GM10847 (cell line): ENCODE data around the gene GHRHR.

ENCODE experiments used
- POLR2A ChIP-seq: IDR thresholded peaks from 2 replicates; pipeline ENCODE4 v1.6.1; 2011; ENCODE audit not compliant: insufficient read length; ENCODE audit errors: extremely low read depth

Gene GHRHR

DNA sequence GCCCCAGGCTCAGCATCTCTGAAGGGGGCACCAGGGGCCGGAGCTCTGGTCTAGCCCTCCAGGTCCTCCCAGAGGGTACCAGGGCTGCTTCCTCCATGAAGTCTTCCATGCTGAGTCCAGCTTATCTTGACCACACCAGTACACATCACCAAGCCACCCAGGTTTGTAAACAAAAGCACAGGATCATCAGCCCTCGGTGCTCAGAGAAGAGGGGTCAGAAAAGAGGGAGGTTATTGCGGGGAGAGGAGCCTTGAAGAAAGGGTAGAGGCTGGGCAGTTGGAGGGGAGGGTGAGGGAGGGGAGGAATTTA is 28.2 kb upstream of the GHRHR start:
- no peak for TF ChIP-seq POLR2A

DNA sequence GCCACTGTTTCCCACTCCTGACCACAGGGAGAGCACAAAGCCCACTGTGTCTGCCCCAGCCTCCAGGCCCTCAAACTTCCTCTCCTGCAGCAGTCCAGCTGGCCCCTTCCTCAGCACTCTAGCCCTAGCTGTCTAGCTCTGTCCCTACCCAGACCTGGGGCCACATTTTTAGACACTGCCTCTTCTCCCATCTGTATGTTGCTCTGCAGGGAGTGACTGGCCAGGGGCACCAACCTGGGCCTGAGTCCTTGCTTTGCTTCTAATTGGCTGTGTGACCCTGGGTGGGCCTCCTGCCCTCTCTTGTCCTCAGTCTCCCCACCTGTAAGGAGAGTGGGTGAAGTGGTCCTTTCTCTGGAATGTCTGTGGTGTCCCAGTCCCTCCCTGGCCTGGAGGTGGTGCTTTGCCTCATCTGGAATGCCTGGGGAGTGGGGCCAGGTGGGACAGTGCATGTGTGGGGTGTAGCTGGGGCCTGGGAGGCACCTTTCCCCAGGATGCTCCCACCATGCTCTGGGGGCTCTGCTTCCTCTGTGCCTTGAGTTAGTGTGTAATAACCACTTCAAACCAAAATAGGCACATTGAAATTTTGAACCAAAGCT is 27.0 kb upstream of the GHRHR start:
- TF ChIP-seq POLR2A: no peak

DNA sequence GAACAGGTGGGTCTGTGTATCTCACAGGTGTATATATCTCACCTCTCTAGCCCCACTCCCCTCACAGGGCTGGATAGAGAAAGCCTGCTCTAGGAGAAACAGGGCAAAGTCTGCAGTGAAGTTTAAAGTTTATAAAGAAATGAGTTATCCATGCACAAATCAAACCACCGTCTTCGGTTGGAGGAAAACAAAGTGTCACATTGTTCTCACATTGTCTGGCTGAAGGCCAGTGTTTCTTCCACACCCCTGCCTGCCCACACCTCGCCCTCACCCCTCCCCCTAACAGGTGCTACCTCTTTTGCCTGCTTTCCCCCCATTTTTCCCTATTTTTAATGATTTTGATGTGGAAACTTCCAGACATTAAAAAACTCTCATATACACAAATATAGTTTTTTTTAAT is 26.3 kb upstream of the GHRHR start:
- no peak for TF ChIP-seq POLR2A

DNA sequence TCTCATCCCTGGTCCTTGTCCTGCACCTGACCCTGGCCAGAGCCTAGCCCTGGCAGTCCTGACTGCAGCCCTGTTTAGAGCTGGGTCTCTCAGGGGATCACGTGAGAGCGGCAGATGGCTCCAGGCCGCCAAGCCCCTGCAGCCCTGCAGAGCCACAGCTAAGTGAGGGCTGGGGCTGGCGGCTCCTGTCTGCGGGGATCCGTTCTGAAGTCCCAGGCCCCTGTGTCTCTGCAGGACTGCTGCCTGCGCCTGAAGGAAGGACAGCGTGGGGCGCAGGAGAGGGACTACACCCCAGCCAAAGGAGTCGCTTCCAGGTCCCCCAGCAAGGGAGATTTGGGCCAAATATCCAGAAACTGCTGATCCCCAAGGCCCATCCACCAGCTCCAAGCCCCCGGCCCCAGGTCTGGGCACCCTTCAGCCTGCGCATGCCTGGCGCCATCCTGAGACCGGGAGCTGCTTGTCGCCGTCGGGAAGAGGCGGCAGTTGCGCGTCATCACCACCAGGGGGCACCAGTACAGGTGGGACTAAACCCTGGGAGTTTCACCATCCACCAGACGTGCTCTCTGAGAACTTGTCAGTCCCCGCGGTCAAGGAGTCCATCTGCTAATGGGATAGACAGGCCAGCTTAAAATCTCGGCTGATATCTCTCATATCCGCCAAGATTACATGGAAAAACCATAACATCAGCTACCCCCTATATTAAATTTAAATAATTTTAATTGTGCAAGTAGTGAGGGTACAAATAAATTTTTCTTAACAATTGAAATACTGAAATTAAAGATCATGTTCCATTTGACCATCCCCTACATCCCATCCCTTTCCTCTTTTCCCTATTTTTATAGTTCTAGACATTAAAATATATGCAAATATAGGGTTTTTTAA is 25.1 kb upstream of the GHRHR start:
- no peak for TF ChIP-seq POLR2A

DNA sequence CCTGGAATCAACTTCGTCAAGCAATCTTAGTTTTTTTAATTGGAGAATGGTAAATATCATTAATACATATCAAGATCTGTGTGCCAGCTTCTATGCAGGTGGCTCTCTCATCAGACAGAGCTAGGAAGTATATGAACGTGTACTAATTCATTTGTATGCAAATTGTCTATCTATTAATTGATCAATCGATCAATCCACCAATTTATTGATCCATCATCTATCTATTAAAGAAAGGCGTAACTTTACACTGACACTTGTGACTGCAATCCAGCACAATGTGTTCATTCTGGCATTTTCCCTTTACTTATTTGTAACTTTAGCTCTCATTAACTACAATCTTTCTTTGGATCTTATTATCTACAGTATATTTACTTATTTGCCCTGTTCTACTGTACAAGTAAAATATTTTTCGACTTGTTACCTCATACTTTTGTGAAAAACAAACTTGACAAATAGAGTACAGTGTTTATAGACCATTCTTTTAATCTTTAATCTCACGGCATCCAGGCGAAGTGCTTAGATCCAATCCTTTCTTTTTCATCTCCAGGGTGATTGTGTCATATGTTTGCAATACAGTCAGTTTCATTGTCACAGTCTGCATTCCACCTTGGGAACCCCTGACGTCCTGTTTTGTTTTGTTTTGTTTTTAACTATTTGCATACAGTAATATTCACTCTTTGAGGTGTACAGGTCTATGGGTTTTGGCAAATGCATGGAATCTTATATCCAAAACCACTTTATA is 22.0 kb upstream of the GHRHR start:
- TF ChIP-seq POLR2A: no peak

DNA sequence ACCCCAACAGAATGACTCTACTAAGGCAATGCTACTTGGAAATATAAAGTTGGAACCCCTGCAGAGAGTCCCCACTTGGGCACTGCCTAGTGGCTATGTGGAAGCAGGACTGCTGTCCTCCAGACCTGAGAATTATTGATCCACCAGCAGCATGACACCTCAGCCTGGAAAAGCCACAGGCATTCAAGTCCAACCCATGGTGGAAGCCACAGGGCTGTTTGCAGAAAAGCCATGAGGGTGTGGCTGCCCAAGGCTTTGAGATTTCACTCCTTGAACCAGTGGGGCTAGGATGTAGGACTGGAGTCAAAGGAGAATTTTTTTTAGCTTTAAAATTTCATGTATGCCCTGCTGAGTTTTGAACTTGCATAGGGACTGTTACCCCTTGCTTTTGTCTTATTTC is 13.6 kb upstream of the GHRHR start:
- TF ChIP-seq POLR2A: no peak

DNA sequence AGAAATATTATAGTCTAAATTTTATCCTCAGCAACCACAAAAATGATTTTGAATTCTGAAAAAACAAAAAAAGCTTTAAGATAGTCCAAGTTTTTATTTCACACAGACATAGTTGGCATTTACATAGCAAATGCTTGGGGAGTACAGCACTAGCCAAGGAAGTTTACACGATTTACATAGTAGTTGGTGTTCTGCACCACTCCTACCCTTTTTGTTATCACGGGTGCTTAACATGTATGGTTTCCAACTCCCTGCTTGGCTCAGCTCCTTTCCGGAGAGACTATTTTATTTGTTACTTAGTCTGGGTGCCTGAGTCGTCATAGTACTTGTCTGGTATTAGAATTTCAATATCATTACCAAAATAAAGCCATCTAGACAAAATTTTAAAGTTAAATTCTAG is 8.8 kb upstream of the GHRHR start:
- no peak for TF ChIP-seq POLR2A

DNA sequence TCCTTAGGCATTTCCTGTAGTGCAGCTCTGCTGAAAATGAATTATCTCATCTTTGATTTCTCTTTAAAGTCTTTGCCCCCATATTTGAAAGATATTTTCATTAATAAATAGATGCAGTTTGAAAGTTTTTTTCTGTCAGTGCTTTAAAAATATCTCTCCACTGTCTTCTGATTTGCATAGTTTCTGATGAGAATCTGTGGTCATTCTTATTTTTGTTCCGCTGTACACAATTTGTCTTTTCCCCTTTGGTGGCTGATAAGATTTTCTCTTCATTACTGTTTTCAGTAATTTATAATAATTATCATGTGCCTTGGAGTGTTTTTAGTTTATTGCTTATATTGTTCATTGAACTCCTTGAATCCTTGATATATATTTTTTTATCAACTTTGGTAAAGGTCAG is 7.0 kb upstream of the GHRHR start:
- no peak for TF ChIP-seq POLR2A

DNA sequence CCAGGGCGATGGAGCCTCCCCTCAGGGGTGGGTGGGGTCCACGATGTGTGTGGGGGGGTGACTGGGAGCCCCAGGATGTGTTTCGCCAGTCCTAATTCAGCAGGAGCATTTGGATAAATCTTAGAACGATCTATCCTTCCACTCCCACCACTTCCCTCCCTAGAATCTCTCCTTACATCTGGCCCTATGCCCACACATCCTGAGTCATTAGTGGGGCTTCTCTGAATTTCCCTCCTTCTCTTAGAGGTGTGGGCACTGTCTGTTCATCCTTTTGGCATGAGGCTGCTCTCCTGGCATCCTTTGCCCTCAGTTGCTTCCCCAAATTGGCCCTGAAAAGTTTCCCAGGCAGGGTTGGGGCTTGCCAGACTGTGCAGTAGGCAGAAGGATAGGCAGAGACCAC is 1.6 kb downstream of the GHRHR start:
- TF ChIP-seq POLR2A: no peak

DNA sequence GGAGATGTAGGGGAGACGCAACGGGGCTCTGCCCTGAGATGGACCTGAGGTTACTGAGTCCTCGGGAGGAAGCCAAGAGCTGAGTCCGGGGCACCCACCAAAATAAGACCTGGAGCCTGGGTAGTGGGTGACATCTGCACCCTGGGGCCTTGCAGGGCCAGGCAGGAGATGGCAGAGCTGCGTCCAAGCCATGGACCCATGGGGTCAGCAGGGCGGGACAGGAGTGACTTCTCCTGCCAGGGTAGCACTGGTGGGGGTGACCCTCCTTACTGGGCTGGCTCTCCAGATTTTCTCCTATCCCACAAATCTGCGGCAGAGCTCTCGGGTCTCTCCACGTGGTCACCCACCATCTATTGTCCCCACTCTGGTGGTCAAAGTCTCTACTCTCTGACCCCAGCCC is 2.1 kb downstream of the GHRHR start:
- TF ChIP-seq POLR2A: no peak

DNA sequence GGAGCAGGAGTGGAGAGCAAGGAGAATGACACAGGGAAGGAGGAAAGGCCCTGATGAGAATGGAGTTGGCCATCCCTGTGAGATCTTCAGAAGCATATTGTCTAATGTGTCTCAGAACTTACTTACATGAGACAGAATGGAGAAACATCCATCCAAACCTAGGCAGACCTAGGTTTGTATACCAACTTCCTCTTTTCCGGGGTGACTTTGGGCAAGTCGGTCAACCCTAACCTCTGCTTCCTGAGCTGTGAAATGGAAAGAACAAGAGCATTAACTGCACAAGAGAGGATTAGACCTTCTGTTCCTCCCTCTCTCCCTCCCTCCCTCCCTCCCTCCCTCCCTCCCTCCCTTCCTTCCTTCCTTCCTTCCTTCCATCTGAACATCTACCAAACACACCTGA is 4.5 kb downstream of the GHRHR start:
- no peak for TF ChIP-seq POLR2A

DNA sequence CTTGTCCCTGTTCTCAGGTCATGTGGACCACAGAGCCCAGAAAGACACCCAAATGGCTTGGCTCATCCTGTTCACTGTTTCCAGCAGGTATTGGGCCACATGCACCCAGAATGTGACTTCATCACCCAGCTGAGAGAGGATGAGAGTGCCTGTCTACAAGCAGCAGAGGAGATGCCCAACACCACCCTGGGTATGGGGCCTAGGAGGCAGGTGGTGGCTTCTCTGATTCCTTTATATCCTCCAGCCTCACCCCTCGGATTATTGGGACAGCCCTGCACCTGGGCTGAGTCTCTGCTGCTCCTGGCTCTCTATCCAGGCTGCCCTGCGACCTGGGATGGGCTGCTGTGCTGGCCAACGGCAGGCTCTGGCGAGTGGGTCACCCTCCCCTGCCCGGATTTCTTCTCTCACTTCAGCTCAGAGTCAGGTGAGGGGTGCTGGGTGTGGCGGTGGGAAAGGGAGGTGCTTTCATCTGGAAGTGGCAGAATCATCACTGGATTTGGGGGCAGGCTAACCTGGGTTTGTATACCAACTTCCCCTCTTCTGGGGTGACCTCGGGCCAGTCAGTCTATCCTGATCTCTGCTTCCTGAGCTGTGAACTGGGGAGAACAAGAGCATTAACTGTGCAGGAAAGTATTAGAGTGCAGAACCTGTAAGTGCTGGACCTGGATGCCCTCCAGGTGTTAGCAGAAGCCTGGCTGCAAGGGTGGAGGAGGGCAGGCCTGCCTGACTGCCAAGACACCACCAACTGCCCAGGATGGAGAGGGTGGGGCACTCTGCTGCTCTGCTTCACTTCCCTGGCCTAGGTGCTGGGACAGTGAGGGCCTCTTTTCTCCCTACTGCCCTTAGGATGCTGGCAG is 5.2 kb downstream of the GHRHR start:
- no peak for TF ChIP-seq POLR2A

DNA sequence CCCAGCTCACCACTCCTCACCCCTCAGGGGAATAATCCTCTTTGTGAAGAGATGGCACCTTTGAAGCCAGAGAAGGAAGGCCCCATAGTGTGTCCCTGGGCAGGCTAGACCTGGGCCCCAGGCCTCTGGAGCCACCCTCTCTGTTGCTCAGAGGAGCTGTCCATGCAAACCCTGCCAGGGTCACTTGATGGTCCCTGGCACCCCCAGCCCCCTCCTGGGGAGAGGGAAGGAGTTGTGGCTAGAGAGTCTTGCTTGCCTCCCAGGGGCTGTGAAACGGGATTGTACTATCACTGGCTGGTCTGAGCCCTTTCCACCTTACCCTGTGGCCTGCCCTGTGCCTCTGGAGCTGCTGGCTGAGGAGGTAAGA is 5.8 kb downstream of the GHRHR start:
- no peak for TF ChIP-seq POLR2A

DNA sequence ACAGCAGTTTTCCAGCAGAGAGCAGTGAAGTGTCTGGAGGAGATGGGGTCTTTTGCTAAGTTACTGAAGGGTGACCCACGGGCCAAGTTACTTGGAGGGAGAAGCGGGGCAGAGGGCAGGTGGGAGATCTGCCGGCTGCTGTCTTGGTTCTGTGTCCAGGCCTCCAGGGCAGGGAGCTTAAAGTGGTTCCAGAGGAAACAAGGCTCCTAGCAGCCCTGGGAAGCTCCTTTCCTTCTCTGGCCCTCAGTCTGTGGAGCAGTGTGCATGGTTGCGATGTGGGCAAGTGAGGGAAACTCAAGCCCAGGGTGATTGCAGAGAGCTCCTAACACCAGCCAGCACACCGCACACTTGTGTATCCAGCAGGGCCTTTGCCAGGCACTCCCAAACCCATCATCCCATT is 6.3 kb downstream of the GHRHR start:
- no peak for TF ChIP-seq POLR2A

DNA sequence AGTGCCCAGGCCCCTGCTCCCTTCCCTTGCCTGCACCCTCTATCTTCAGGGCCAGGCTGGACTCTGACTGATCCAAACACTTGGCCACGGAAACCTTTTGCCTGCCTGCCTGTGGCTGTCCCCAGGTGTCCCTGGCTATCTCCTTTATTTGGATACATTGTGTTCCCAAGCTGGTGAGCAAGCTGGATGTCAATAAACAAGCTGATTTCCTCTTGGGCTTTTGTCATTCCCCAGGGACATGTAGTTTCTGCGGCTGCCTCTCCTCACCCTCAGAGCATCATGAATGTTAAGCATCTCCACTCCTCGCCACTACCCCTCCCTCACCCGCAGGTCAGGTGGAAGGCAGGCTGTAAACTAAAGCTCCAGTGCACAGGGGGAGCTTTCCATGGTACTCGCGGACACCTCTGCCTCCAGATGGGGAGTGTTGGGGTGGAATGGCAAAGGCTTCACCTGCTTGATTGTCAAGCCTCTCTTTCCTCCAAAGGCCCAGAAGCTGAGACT is 6.9 kb downstream of the GHRHR start:
- no peak for TF ChIP-seq POLR2A
